Fibroblast of gingiva (primary cell): ENCODE measurements around the gene YAF2.
A peak's percentile ranks its signal among the peaks of the same experiment; 100 is the strongest.
"Not testable (repeated sequence)": the region's sequence is repeated elsewhere in the genome, so short reads cannot be mapped to it uniquely, and the experiment has no call there.

Source experiments
- DNase-seq: peaks from one replicate; pipeline ENCODE4 v3.0.0-alpha.2; 2011; ENCODE audit warnings: low read depth

Gene YAF2

DNA sequence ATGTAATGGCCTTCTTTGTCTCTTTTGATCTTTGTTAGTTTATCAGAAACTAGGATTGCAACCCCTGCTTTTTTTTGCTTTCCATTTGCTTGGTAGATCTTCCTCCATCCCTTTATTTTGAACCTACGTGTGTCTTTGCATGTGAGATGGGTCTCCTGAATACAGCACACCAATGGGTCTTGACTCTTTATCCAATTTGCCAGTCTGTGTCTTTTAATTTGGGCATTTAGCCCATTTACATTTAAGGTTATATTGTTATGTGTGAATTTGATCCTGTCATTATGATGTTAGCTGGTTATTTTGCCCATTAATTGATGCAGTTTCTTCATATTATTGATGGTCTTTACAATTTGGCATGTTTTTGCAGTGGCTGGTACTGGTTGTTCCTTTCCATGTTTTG, 14.6 kb upstream of the YAF2 start:
- not testable (repeated sequence) for DNase-seq

DNA sequence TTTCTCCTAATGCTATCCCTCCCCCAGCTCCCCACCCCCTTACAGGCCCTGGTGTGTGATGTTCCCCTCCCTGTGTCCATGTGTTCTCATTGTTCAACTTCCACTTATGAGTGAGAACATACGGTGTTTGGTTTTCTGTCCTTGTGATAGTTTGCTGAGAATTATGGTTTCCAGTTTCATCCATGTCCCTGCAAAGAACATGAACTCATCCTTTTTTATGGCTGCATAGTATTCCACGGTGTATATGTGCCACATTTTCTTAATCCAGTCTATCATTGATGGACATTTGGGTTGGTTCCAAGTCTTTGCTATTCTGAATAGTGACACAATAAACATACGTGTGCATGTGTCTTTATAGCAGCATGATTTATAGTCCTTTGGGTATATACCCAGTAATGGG, 11.0 kb upstream of the YAF2 start:
- not testable (repeated sequence) for DNase-seq

DNA sequence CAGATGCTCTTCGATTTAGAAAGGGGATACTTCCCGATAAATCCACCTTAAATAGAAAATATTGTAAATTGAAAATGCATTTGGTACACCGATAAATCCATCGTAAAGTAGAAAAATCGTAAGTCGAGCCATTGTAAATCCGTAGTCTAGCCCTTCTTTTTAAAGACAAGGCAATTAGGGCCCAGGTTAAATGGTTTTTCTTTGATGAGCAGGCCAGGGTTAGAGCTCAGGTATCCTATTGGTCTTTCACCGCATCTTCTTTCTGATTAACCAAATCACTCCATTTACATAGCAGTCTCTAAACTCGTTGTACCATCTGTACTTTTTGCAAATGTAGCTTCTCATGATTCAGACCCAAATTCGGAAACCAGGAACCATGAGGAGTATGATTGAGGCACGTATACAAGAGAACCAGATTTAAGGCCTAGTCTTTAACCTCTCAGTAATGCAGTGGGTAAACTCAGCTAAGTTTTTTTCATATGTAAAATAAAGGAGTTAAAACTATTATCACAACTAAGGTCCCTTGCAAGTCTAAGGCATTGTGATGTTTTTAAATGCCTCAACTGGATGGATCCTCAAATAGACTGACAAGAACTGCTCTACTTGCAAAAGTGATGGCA, 2.2 kb upstream of the YAF2 start:
- DNase-seq = no peak

DNA sequence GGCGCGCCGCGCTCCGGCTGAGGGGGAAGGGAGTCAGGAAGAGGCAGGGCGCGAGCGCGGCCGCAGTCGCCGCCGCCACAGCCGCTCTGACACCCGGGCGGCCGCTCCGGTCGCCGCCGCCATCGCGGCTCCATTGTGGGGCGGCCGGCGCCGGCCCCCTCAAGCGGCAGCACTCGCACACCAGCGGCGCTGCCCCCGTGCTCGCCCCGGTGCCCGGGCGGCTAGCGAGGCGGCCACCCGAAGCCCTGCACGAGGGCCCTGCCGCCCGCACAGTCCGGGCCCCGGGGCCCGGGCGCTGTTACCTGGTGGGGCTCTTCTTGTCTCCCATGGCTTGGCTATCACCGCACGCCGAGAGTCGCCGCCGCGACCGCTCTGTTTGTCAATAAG, 202 bp downstream of the YAF2 start:
- no peak for DNase-seq

DNA sequence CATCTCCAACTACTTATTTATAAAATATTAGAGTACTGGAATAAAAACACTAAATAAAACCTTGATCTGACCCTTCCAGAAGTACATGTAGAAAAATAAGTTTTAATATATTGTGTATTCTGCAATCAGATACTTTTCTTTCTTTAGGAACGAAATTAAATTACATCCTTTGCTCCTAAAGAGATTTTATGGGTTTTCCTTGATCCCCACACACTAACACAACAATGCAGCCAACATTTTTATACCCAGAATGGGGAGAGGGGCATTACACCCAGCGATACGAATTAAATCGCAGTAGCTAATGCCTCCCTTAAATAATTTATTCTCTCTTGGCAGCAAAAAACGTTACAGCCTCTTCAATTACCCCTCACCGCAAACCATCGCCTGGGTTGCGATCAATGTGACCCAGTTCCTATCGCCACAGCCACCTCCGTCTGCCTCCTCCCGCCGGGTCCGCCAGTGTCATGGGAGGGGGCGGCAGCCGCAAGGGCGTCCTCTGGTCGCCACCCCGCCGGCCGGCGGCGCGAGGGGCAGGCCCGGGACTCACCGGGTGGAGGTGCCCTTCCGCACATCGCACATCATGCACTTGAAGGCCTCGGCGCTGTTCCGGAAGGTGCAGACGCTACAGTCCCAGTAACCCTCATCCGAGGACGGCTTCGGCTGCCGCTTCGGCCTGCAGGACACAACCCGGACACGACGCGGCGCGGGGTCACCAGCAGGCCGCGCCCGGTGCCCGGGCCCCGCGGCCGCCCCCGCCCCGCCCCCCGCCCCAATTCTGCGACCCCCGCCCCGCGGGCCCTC, 796 bp downstream of the YAF2 start:
- peak; percentile 74 for DNase-seq

DNA sequence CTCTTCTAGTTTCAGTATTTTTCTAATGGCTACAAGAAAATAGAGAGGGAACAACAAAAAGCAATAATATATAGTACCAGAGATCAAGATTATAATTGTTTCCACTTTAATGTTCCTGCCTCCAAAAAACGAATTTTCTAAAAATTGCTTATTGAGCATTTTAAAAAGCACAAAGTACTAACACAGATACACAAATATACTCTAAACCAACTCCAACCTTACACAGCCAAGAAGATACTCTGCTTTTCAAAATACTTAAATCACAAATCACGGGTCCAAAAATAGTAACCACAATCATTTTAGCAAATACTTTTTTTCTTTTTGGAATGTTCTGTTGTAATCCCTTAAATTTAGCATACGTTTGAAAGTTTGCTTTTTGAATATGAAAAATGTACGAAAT, 2.0 kb downstream of the YAF2 start:
- no peak for DNase-seq

DNA sequence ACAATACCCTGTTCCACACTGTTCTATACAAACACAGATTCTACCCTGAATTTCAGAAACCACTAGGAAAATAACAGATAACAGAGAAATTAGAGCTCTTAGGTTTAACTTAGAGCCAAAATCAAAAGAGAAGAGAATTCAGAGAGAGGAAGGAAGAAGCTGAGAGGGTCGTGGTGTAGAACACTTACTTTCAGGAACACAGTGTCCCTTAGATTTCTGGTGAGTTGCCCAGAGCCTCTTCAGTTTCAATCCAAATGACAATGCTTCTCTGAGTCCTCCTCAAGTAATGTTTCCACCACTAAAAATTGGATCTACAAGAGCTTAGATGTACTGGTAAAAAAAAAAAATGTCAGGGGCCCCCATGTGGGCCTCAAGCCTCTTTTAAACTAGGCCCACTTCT, 2.6 kb downstream of the YAF2 start:
- DNase-seq = peak; percentile 21

DNA sequence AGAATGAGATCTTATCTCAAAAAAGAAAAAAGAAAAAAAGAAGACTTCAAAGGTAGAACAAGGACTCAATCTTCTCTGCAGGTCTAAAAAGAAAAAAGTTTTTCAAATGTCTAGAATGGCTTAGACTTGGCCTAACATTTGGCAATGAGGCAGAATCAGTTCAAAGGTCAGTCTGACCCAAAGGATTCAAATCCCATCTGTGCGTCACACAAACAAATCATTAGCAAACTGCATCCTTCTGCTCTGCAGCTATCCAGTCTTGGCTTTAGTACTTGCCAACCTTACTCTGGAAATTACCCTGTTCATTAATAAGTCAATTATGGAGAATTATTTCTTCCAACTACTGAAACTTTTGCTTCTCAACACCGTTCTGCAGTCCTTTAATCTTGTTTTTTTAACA, 3.1 kb downstream of the YAF2 start:
- peak; percentile 66 for DNase-seq

DNA sequence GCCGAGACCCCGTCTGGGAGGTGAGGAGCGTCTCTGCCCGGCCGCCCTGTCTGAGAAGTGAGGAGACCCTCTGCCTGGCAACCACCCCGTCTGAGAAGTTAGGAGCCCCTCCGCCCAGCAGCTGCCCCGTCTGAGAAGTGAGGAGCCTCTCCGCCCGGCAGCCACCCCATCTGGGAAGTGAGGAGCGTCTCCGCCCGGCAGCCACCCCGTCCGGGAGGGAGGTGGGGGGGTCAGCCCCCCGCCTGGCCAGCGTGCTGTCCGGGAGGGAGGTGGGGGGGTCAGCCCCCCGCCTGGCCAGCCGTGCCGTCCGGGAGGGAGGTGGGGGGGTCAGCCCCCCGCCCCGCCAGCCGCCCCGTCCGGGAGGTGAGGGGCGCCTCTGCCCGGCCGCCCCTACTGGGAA, 10.5 kb downstream of the YAF2 start:
- DNase-seq = not testable (repeated sequence)

DNA sequence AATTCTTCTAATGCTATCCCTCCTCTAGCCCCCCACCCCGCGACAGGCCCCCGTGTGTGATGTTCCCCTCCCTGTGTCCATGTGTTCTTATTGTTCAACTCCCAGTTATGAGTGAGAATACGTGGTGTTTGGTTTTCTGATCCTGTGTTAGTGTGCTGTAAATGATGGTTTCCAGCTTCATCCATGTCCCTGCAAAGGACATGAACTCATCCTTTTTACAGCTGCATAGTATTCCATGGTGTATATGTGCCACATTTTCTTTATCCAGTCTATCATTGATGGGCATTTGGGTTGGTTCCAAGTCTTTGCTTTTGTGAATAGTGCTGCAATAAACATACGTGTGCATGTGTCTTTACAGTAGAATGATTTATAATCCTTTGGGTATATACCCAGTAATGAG, 13.5 kb downstream of the YAF2 start:
- DNase-seq = not testable (repeated sequence)

DNA sequence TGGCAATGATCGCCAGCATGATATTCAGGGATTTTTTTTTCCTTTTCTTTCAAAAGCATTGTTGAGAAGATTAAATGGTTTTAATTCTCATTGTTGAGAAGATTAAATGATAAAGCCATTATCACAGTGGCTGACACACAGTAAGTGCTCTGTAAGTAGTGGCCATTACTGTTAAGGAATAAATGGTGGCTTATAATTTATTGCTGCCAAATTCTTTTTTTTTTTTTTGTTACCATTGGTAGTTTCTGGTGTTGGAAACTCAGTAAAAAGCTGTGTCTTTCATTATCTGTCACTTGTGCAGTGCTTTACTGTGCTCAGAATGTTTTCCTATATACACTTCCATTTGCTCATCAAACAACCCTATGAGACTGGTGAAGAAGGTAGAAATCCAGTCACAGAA, 15.3 kb downstream of the YAF2 start:
- no peak for DNase-seq

DNA sequence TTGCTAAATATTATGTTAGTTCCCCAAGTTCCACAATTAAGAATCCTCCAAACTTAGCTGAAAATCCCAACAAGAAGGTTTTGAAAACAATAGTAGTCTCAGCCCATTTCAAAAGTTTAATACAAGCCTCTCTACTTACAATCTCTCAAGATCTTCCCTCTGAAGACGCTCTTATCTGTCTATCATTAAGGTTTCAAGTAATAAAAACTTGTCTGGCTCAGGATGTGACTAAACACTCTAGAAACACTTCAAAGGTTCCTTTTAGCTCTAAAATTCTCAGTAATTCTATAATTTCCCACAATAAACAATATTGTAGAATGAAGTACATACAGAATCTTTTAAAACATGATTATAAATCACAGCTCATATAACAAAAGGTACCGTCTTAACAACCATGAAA, 16.3 kb downstream of the YAF2 start:
- DNase-seq = no peak

DNA sequence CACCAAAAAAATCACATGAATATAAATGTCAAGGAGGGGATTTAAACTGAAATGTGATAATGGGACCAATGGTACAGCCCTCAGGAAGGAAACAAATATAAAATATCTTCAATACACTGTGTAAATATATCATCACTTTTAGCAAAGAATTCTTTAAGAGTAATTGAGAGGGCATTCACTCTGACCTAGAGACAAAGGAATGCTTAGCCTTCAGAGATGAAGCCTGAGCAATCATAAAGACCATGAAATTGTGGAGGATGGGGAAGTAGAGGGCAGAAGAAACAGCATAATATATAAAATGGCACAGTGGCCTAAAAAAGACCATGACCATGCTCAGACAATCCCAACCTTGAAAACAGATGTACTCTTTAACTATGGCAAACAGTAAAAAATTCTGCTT, 20.4 kb downstream of the YAF2 start:
- peak; percentile 9 for DNase-seq

DNA sequence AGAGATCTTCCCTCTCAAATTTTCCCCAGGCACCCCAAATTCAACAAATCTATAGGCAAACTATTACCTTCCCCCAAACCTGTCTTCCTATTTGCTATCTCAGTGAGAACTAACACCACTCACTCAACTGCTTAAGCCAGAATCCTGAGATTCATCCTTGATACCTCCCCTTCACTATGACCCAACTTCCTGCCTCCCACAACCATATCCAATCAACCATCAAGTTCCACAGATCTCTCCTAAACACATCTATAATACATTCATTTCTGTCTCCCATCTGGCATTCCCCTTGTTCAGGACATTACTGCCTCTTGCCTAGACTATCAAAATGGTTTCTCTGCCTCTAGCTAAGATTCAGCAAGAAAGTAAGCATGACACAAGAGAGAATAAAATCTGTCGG, 21.3 kb downstream of the YAF2 start:
- no peak for DNase-seq

DNA sequence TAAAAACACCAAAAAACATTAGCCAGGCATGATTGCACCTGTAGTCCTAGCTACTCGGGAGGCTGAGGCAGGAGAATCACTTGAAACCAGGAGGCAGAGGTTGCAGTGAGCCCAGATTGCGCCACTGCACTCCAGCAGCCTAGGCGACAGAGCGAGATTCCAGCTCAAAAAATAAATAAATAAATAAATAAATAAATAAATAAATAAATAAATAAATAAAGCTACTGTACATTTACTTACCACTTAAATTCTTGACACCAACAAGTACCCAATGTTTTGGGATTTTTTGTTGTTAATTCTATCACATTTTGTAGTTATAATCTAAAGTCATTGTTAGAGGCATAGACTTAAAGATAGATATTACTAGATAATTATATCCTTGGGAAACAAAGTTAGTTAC, 22.3 kb downstream of the YAF2 start:
- DNase-seq = not testable (repeated sequence)

DNA sequence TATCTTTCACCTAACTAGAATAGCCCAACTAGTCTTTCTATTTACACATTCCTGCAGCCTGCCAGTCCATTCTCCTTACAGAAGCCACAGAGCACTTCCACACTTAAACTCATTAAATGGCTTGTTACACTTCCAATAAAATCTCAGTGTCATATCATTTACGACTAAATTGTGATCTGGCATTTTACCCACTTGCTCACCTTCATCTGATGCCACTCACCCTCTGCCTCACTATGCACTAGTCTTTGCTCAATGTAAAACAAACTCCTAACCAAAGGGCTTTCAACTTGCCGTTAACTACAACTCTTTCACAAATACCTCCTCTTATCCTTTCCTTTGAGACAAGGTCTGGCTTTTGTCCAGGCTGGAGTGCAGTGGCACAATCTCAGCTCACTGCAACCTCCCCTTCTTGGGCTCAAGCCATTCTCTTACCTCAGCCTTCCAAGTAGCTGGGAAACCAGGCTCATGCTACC, 24.1 kb downstream of the YAF2 start:
- peak; percentile 42 for DNase-seq

DNA sequence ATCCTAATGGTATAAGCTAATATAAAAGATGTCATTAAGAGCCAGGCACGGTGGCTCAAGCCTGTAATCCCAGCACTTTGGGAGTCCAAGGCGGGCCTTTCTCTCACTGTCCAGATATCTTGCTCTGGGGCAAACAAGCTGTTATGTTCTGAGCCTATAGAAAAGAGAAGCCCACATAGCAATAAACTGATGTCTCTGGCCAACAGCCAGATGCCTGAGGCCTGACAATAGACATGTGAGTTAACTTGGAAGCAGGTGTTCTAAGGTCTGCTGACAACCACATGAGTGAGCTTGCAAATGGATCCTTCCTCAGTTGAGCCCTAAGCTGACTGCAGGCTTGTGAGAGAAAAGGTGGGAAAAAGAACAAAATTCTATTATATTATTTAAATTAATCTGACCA, 25.0 kb downstream of the YAF2 start:
- DNase-seq = no peak

DNA sequence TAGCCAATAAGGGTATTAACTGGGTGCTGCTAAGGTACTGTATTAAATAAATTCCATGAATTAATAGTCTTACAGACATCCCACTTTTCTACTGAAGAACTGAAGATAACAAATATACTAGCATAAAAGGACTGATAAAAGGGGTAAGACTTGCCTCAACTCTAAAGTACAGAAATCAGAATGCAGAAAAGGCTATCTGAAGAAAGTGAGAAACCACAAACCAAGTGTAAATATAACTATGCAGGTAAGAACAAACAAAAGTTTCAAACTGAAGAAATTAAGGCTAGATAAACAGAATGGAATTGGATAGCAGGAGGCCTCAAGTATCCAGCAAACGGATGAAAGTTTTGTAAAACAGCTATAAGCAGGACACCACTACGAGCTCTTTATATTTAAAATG, 29.5 kb downstream of the YAF2 start:
- DNase-seq = no peak

DNA sequence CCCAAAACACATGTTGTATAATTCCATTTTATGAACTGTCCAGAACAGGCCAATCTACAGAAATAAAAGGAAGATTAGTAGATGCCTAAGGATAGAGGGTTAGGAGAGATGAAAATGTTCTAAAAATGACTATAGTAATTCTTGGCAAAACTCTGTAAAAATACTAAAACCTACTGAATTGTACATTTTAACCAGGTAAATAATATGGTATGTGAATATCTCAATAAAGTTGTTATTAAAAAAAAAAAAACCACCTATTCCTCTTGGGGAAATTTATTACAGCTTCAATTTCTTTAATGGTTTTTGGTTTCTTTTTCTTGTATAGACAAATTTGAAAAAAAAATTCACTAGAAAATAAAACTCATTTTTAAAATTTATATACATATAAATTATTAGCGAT, 33.2 kb downstream of the YAF2 start:
- no peak for DNase-seq

DNA sequence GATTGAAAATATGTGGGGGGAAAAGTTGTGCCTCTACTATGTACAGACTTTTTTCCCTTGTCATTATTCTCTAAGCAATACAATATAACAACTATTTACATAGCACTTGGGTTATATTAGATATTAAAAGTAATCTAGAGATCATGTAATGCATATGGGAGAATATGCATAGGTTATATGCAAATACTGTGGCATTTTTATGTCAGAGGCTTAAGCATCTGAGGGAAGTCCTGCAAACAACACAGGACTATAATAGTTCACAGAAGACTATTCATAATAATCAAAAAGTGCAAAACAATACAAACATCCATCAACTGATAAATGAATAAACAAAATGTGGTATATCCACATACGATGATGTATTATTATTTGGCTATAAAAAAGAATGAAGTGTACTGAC, 33.7 kb downstream of the YAF2 start:
- DNase-seq = no peak

DNA sequence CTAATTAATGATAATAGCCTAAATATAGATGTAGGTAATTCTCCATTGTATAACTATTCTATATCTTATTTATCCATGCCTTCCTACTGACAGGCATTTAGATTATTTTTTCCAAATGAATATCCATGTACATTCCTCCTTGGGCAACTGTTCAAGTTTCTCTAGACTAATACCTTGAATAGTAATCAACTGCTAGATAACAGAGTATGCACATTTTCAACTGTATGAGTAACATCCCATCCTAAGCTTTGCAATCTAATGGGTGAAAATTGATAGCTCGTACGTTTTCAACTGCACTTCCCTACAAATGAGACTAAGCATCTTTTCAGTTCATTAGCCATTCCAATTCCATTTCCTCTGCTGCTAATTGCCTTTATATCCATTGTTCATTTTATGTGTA, 37.0 kb downstream of the YAF2 start:
- no peak for DNase-seq

DNA sequence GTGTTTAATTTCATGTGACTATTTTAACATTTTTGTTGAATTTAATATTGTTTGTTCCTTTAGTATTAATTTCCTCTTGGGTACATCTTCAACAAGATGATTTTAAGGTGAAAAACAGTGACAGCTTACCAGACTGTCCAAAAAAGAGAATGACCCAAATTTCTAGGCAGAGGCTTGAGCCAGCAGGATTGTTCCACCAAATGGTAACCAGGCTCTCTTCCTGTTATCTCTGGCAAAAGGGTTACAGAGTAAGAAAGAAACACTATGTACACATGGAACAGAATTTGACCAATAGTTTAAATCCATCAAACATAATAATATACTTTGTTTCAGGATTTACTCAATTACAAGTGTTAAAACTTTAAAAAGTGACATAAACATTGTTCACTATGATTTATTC, 39.0 kb downstream of the YAF2 start:
- no peak for DNase-seq

DNA sequence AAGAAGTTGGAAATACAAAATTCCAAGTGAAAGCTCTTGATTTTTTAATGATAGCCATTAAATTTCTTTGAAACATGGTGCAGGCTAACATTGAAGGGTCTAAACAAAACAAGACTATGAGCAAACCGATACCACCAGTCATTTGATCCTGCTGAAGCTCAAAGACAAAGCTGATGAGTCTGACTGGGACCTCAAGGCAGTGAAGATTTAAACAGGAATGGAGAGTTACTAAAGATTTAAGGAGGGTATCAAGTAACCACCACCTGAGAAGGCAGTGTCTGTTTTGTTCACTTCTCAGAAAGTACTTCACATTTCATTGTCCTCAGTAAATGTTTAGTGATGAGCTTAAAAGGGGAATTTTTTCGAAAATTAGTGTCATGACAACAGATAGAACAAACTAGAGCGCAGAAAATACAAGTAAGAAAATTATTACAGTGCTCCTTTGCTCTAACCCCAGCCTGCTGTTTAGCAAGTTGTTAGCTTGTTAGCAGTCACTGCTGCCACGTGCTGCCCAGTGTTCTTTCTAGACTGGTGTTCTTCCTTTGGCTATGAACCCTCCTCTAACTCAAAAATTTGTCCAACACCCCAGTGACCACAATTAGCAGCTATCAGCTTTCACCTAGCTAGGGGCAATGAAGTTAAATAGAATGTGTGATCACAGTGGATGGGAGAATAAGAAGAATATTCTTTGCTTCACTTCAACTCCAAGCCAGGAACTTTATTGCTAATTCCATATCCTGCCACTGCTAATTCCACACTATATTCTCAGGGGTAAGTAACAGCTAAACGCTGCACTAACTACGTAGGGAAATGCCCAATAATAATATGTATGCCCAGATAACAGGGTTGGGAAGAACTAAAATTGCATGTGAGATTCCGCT, 41.1 kb downstream of the YAF2 start:
- no peak for DNase-seq
